HG03066 (cell line): ENCODE measurements around the gene DHRS13.
A peak's percentile ranks its signal among the peaks of the same experiment; 100 is the strongest.

Source experiments
- ATAC-seq: cut with Tn5 transposase; IDR thresholded peaks from one replicate; pipeline ENCODE4 v1.9.1; 2021; ENCODE audit warnings: low read depth; ENCODE audit not compliant: unreplicated experiment

Gene DHRS13

GRCh38 chr17:28902819-28903545 lies at the start of gene DHRS13:
TSS of gene DHRS13 (minus strand) at chr17:28903079. CDS start at chr17:28902944, 135 bp downstream.
- ATAC-seq, result peak; percentile 76

DNA sequence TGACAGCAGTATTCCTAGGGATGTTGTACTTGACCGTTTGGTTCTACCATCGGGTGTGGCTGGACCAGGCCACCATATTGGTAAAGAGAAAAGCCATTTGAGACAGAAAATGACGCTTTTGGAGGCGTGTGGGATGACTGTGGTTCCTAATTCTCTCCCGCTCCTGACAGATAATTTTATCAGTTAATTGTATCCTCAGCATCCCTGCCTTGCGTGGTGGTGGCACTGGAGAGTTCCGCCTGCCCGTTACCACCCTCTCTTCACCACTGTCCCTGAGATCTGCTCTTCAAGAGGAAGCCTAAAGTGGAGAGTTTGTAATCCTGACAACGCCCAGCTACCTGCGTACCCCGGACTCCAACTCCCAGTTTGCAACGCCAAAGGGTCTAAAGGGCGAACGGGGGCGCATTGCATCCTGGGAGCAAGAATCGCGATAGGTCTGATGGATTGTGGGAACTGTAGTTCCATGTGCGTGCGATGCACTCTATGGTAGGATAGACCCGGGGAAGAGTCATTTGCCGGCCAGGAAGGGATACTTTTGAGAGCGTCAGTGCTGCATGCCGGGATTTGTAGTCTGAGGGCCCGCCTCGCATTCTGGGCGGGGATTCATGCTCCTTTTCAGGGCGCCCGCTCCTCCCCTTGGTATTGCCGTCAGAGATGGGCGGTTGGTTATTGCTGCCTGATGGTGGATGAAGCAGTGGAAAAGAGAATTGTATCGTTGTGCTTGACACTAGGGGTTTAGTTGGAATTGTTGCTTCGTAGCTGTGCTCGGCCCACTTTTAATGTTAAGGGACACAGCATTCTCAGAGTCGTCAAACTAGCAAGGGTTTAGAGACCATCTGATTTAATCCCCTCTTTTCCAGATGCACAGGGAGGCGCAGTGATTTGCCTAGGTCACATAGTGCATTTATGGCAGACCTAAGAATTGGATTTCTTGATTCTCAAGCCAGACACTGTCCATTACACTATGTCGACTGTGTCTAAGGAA lies 49.4 kb upstream of the DHRS13 start:
- ATAC-seq, result peak; percentile 58

DNA sequence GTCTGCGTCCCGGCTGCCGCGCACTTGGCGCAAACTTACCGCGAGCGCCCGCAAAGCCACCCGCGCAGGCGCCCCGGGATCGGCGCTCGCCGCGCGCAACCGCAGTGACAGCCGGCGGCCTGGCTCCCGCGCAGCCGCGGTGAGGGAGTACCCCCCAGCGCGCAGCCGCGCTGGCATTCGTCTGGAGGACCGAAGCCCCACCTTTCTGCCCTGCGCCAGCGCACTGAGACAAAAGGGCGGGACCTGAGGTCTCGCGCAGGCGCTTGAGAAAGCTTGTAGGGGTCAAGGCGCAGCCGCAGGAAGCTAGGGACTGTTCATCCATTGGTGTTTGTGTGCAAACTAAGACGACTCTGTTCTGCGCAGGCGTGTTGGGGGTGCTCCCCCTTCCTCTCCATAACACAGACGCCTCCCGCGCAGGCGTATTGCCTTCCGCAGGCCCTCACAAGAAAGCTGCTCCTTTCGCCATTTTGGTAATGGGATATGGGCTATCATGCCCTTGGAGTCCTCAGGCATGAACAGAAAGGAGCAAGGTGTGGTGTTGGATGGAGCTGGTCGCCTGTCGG lies 48.6 kb upstream of the DHRS13 start, which contains the start of gene PHF12:
TSS of gene PHF12 (minus strand) at position 91 of the 563 bp plus-strand sequence. CDS start 558 bp downstream, outside the sequence.
- ATAC-seq, result peak; percentile 45

DNA sequence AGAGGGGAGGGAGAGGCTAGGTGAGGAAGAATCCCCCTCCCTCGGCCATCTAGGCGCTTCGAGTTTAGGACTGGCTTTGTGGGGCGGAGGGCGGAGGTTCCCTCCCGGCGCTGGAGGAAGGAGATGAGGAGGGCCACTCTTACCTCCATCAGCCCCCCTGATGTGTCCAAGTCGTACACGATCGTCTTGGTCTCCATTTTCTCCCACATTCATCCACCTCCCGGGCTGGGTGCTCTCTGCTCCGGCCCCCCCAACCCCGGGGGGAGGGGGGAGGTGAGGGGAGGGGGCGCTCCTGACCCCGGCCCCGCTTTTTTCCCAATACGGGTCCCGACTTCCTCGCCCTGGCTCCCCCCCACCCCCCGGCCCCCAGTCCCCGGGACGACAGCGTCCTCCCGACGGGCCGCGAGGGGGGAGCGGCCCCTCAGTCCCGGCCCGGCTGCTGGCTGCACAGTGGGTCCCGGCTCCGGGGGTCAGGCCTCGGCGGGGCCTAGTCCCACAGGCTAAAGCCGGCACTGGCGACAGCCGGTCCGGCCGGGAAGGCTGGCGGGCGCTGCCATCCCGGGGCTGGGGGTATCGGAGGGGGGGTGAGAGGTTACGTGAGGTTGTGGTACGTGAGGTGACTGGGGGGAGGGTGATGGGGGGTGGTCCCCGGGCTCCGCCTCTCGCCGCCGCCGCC lies 48.0 kb upstream of the DHRS13 start:
- peak; percentile 3 for ATAC-seq

- ATAC-seq, result no peak
Observed at GRCh38 chr17:28950017-28950751, 47.3 kb upstream of the DHRS13 start.

GRCh38 chr17:28949185-28950016 lies 46.5 kb upstream of the DHRS13 start:
- ATAC-seq, result no peak

DNA sequence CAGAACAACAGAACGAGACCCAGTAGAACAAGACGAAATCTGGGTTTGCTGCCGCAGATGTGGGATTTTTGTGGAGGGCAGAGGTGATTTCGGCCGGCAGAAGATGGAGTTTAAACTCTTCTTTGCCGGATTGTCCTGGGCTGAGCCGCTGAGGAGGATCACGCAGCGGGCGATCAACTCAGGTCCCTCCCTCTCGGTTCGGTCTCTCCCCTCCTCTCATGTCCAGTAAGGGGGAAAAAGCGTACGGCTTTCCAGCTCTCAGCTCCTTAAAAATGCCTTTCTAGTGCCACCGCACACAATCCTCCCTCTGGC lies 46.0 kb upstream of the DHRS13 start:
- no peak for ATAC-seq

- ATAC-seq, result no peak
Observed at GRCh38 chr17:28948342-28948741, 45.5 kb upstream of the DHRS13 start.

GRCh38 chr17:28947639-28948038 lies 44.8 kb upstream of the DHRS13 start:
- no peak for ATAC-seq

DNA sequence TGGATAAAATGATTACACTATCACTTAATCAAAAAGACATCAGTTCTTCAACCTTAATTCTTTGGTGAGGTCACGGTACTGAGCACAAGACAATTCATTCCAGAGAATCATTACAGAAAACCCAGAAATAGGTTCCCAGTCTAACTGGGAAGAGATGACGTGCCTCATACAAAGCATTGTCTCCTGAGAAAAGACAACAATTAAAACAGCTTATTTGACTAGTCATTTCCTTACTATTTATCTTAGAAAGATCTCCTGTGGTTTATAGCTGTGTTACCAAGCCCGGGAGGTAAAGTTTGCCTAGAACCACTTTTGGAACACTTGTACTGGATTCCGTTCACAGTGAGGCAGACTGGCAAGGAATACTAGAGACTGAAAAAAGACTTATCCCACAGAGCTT lies 43.4 kb upstream of the DHRS13 start:
- ATAC-seq, result no peak

DNA sequence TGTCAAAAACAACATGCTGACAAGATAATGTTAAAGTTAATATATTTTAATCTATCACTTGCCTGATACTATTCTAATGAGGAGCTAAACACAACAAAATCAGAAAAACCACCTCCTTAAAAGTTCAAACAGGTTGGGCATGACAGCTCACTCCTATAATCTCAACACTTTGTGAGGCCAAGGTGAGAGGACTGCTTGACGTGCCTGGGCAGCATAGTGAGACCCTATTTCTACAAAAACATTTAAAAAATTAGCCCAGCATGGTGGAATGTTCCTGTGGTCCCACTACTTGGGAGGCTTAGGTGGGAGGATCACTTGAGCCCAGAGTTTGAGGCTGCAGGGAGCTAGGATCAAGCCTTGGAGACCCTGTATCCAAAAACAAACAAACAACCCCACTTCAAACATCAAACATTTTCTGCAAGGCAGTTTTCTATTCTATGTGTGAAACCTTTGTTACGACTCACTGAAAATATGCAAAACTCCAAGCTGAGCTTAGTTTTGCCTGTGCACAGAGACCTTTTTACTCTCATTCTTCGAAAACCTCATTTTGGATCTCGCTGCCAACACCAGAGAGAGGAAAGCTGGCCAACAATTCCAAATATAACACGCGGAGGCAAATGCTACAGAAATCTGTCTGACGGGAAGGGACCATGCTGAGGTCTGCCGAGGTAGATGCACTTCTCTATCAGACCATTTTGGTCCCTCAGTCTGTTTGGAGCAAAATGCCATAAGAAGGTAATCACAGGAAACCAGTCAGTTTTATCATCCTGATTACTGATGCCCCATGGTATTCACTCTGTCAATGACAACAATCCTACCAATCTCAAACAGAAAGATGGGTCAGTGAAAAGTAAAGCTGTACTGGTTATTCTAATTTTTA lies 42.2 kb upstream of the DHRS13 start:
- no peak for ATAC-seq

GRCh38 chr17:28944343-28944742 lies 41.5 kb upstream of the DHRS13 start:
- ATAC-seq, result no peak

DNA sequence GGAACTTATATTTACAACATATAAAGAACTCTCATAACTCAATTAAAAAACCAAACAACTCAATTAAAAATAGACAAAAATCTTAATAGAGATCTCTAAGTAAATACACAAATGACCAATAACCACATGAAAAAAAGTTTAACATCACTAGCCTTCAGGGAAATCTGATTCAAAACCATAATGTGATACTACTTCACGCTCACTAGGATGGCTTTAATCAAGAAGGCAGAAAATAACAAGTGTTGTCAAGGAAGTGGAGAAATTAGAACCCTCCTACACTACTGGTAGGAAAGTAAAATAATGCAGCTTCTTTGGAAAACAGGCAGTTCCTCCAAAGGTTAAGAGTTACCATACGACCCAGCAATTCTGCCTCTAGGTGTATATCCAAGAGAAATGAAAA lies 40.0 kb upstream of the DHRS13 start:
- no peak for ATAC-seq

DNA sequence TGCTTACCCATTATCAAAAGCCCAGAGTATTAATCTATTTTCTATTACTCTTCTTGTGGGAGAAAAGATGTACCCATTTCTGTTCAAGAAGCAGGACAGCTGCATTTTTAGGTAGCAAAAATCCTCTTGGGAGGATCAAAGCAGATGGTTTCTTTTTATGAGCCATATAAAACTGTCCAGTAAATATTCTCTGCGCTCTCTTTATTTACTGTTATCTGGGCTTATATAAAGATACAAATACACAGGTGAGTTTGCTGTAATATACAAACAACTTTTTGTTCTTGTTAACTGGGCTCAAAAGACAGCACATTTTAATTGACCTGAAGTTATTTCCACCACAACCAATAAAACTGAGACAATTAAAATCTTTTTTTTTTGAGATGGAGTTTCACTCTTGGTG lies 38.4 kb upstream of the DHRS13 start:
- no peak for ATAC-seq

DNA sequence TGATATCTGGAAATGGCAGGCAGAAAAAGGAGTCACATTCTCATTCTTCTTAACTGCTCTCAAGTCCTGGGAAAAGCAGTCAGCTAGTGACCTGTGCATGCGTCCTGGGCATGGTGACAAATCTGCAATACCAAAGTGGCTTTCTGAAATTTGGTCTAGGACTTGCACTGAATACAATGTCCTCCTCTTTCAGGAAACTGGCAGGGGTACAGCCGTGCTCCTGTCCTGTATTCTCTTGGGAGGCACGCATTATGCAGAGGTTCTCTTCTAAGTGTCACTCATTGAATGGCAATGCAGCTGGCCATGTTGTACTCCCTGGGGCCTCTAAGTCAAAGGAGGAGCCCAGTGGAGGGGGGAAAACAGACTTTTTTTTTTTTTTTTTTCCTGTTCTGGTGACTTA lies 37.8 kb upstream of the DHRS13 start:
- no peak for ATAC-seq

- no peak for ATAC-seq
Observed at GRCh38 chr17:28940142-28940541, 37.3 kb upstream of the DHRS13 start.

DNA sequence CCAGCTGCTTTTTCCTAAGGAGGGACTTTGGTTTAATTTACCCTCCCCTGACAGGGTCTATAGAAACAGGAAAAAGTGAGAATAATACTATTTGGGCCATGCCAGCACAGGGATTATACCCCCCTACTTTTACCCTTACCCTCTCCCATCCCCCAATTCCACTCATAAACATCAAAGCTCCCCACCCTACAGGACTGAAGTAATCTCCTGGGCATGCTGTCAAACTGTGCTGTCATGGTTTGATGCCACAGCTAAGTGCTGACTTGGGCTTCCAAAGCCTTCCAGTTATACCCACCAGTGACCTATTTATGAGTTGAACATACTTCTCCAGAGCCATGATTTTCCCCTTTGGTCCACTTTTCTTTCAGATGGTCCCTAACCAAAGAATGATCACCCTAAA lies 35.7 kb upstream of the DHRS13 start:
- ATAC-seq, result no peak

GRCh38 chr17:28937044-28937729 lies 34.3 kb upstream of the DHRS13 start:
- ATAC-seq, result no peak
